IMR-90 (cell line): ENCODE results near the gene EMX2. TPM values are rescaled to one million over a fixed set of nuclear protein-coding genes. Genes with fewer than 3 reads are reported as not detected.

Experiments used
- ATAC-seq: fragments of 200-7000 bp; cut with Tn5 transposase; 2 replicates; pipeline ENCODE4 v1.9.1; 2020; ENCODE audit warnings: low read depth, mild to moderate bottlenecking, moderate library complexity
- BruUV-seq: library from RNA; stranded (reverse); fragments of 400-500 nt; replicated peaks from 2 replicates; lab custom pipeline; 2021; lab: Mats Ljungman, UMichigan
- CTCF ChIA-PET: fragments of 300-600 bp; formaldehyde crosslinking; extraction: SDS; loops from one replicate; lab custom pipeline; 2021; ENCODE audit warnings: antibody characterized with exemption; lab: Yijun Ruan, JAX
- POLR2A ChIA-PET: fragments of 300-600 bp; sonication (Branson Sonifier 250); formaldehyde crosslinking; loops from one replicate; lab custom pipeline; 2022; ENCODE audit warnings: antibody characterized with exemption; ENCODE audit not compliant: unreplicated experiment; lab: Charles Lee
- DNase-seq: peaks from one replicate; pipeline ENCODE4 v3.0.0; 2013
- H2AFZ ChIP-seq: replicated peaks from 2 replicates; pipeline ENCODE3; 2013; ENCODE audit warnings: low read length, mild to moderate bottlenecking; ENCODE audit not compliant: poor library complexity
- H2AK5ac ChIP-seq: 2 replicates; pipeline ENCODE4 v1.6.1; 2013; ENCODE audit warnings: low read depth, low read length, inconsistent platforms
- H2AK9ac ChIP-seq: replicated peaks from 2 replicates; pipeline ENCODE3; 2013; ENCODE audit warnings: mild to moderate bottlenecking, low read depth, low read length, moderate library complexity; ENCODE audit not compliant: poor library complexity
- H2BK120ac ChIP-seq: 2 replicates; pipeline ENCODE4 v1.6.1; 2013; ENCODE audit warnings: low read depth, low read length, inconsistent platforms
- H2BK15ac ChIP-seq: 3 replicates; pipeline ENCODE4 v1.6.1; 2013; ENCODE audit warnings: low read depth, low read length, inconsistent platforms
- H2BK20ac ChIP-seq: 2 replicates; pipeline ENCODE4 v1.6.1; 2013; ENCODE audit warnings: low read depth, mild to moderate bottlenecking, inconsistent platforms, low read length, moderate library complexity
- H2BK5ac ChIP-seq: 2 replicates; pipeline ENCODE4 v1.6.1; 2013; ENCODE audit warnings: mild to moderate bottlenecking, low read depth, low read length, inconsistent platforms; ENCODE audit not compliant: poor library complexity, severe bottlenecking
- H3K14ac ChIP-seq: replicated peaks from 2 replicates; pipeline ENCODE4 v1.6.1; 2013; ENCODE audit warnings: low read depth, low read length, inconsistent platforms
- H3K18ac ChIP-seq: 2 replicates; pipeline ENCODE4 v1.6.1; 2013; ENCODE audit warnings: low read depth, low read length, control low read depth
- H3K23ac ChIP-seq: 2 replicates; pipeline ENCODE4 v1.6.1; 2013; ENCODE audit warnings: low read depth, low read length, inconsistent platforms
- H3K27ac ChIP-seq: 2 replicates; pipeline ENCODE4 v1.5.1; 2013; ENCODE audit warnings: mild to moderate bottlenecking, control low read depth, low read length; ENCODE audit not compliant: insufficient read depth
- H3K27me3 ChIP-seq: 2 replicates; pipeline ENCODE4 v1.6.1; 2013; ENCODE audit warnings: low read length; ENCODE audit not compliant: control insufficient read depth, insufficient read depth
- H3K36me3 ChIP-seq: 2 replicates; pipeline ENCODE4 v1.6.1; 2013; ENCODE audit warnings: low read length, mixed read lengths; ENCODE audit not compliant: control insufficient read depth, insufficient read depth
- H3K4ac ChIP-seq: 2 replicates; pipeline ENCODE4 v1.6.1; 2013; ENCODE audit warnings: low read depth, low read length, inconsistent platforms
- H3K4me1 ChIP-seq: 2 replicates; pipeline ENCODE4 v1.6.1; 2013; ENCODE audit warnings: low read length, mixed read lengths; ENCODE audit not compliant: control insufficient read depth, insufficient read depth
- H3K4me2 ChIP-seq: 2 replicates; pipeline ENCODE4 v1.6.1; 2013; ENCODE audit warnings: low read depth, mild to moderate bottlenecking, control low read depth, low read length, moderate library complexity
- H3K4me3 ChIP-seq: 2 replicates; pipeline ENCODE4 v1.5.1; 2013; ENCODE audit warnings: low read depth, mild to moderate bottlenecking, control low read depth, low read length, moderate library complexity; ENCODE audit not compliant: insufficient read depth
- H3K56ac ChIP-seq: 2 replicates; pipeline ENCODE4 v1.6.1; 2013; ENCODE audit warnings: low read length, inconsistent platforms; ENCODE audit not compliant: insufficient read depth; ENCODE audit errors: extremely low read depth
- H3K79me1 ChIP-seq, 2 experiments: 2 replicates each; pipeline ENCODE4 v1.6.1; 2013; ENCODE audit warnings: low read length in 2 of 2, inconsistent platforms in 1 of 2, low read depth in 1 of 2
- H3K9ac ChIP-seq: 2 replicates; pipeline ENCODE4 v1.6.1; 2013; ENCODE audit warnings: low read depth, low read length, control low read depth
- H3K9me1 ChIP-seq: 2 replicates; pipeline ENCODE4 v1.6.1; 2013; ENCODE audit warnings: low read length, inconsistent platforms; ENCODE audit not compliant: insufficient read depth
- H3K9me3 ChIP-seq: 2 replicates; pipeline ENCODE4 v1.6.1; 2013; ENCODE audit warnings: low read length; ENCODE audit not compliant: control insufficient read depth, insufficient read depth
- H4K20me1 ChIP-seq: 2 replicates; pipeline ENCODE4 v1.6.1; 2013; ENCODE audit warnings: low read length, inconsistent platforms; ENCODE audit not compliant: insufficient read depth
- H4K5ac ChIP-seq: 2 replicates; pipeline ENCODE4 v1.6.1; 2013; ENCODE audit warnings: mild to moderate bottlenecking, low read depth, low read length, control low read depth
- H4K8ac ChIP-seq, 2 experiments: 2 replicates each; pipeline ENCODE4 v1.6.1; 2013; ENCODE audit warnings: low read depth in 2 of 2, low read length in 2 of 2, control low read depth in 1 of 2, inconsistent platforms in 1 of 2
- H4K91ac ChIP-seq: 2 replicates; pipeline ENCODE4 v1.6.1; 2013; ENCODE audit warnings: low read depth, low read length, inconsistent platforms; ENCODE audit not compliant: insufficient read depth
- BHLHE40 ChIP-seq: fragments of 150-350 bp; IDR thresholded peaks from 2 replicates; pipeline ENCODE4 v1.6.1; 2016; ENCODE audit warnings: mild to moderate bottlenecking, low read depth, low read length
- CEBPB ChIP-seq: IDR thresholded peaks from 2 replicates; pipeline ENCODE4 v1.6.1; 2012; ENCODE audit warnings: low read depth, low read length, improper control_type of control experiment
- CHD1 ChIP-seq: IDR thresholded peaks from 2 replicates; pipeline ENCODE4 v1.6.1; 2012; ENCODE audit warnings: low read depth, low read length, improper control_type of control experiment
- CTCF ChIP-seq: conservative IDR thresholded peaks from 2 replicates; pipeline ENCODE4 v1.5.1; 2012; ENCODE audit warnings: mild to moderate bottlenecking, low read depth, low read length, improper control_type of control experiment
- FOS ChIP-seq: fragments of 150-350 bp; IDR thresholded peaks from 2 replicates; pipeline ENCODE4 v1.6.1; 2016; ENCODE audit warnings: low read depth, low read length
- MAFK ChIP-seq: IDR thresholded peaks from 2 replicates; pipeline ENCODE4 v1.6.1; 2012; ENCODE audit warnings: low read depth, low read length, improper control_type of control experiment
- MAZ ChIP-seq: IDR thresholded peaks from 2 replicates; pipeline ENCODE4 v1.6.1; 2012; ENCODE audit warnings: low read depth, mild to moderate bottlenecking, low read length, improper control_type of control experiment, moderate library complexity, borderline replicate concordance
- MXI1 ChIP-seq: IDR thresholded peaks from 2 replicates; pipeline ENCODE4 v1.6.1; 2012; ENCODE audit warnings: low read depth, mild to moderate bottlenecking, low read length, moderate library complexity, borderline replicate concordance
- NFE2L2 ChIP-seq: fragments of 150-350 bp; IDR thresholded peaks from 2 replicates; pipeline ENCODE4 v1.6.1; 2016; ENCODE audit warnings: low read depth, mild to moderate bottlenecking, low read length
- POLR2A ChIP-seq: IDR thresholded peaks from 2 replicates; pipeline ENCODE4 v1.6.1; 2012; ENCODE audit warnings: mild to moderate bottlenecking, low read depth, low read length
- RAD21 ChIP-seq: IDR thresholded peaks from 2 replicates; pipeline ENCODE4 v1.6.1; 2012; ENCODE audit warnings: low read length, improper control_type of control experiment
- RCOR1 ChIP-seq: IDR thresholded peaks from 2 replicates; pipeline ENCODE4 v1.6.1; 2012; ENCODE audit warnings: mild to moderate bottlenecking, low read length, improper control_type of control experiment; ENCODE audit not compliant: insufficient replicate concordance
- RFX5 ChIP-seq: IDR thresholded peaks from 2 replicates; pipeline ENCODE4 v1.8.0; 2012; ENCODE audit warnings: low read depth, mild to moderate bottlenecking, low read length, moderate library complexity
- SMC3 ChIP-seq: fragments of 150-350 bp; IDR thresholded peaks from 2 replicates; pipeline ENCODE4 v1.6.1; 2016; ENCODE audit warnings: low read depth, mild to moderate bottlenecking, antibody characterized with exemption, low read length, moderate library complexity
- WGBS, 2 experiments: methylation state at CpG; one replicate each; pipeline versions ENCODE4 v1.1.5 to v1.1.7; 2013; ENCODE audit warnings: missing lambda C conversion rate in 2 of 2; ENCODE audit not compliant: insufficient read length in 1 of 2; ENCODE audit errors: extremely low coverage in 2 of 2; 5-methylcytosine and 5-hydroxymethylcytosine counted together
- dilution Hi-C: fragments of 300-500 bp; cut with HindIII; formaldehyde crosslinking; loops from one replicate; pipeline ENCODE4 v1.14.3; 2018; ENCODE audit warnings: low sequenced_read_pairs; ENCODE audit not compliant: unreplicated experiment
- in situ Hi-C: fragments of 300-500 bp; cut with MboI; formaldehyde crosslinking; loops from 3 replicates; pipeline ENCODE4 v1.14.3; 2019; ENCODE audit warnings: low sequenced_read_pairs, inconsistent platforms, mixed read lengths
- intact Hi-C: fragments of 100-400 bp; cut with micrococcal nuclease; formaldehyde crosslinking; loops from 2 replicates; pipeline ENCODE4 v1.10.0; 2022
- polyA plus RNA-seq, 3 experiments: library from polyadenylated mRNA; depleted of rRNA; stranded (reverse); fragments of >200 nt; gene quantifications; 2 replicates each; pipeline ENCODE4 v1.2.3, GENCODE V29; 2012; ENCODE audit warnings: low replicate concordance in 1 of 3
- total RNA-seq: library from RNA; depleted of rRNA; stranded (reverse); fragments of >200 nt; gene quantifications from 2 replicates; pipeline ENCODE4 v1.2.3, GENCODE V29; 2012
- TF ChIP-seq, protein P1 (sequence below): fragments of 150-350 bp; IDR thresholded peaks from 2 replicates; pipeline ENCODE4 v1.6.1; 2017; ENCODE audit warnings: mild to moderate bottlenecking, antibody characterized with exemption, low read length, low read depth
- TF ChIP-seq, protein P2 (sequence below): fragments of 150-350 bp; IDR thresholded peaks from 2 replicates; pipeline ENCODE4 v1.6.1; 2016; ENCODE audit warnings: low read depth, mild to moderate bottlenecking, low read length, moderate library complexity, borderline replicate concordance

The EMX2 gene
- total and polyA plus RNA-seq, 2 of the 4 experiments (the other 2 are of a cell fraction), result not detected

DNA sequence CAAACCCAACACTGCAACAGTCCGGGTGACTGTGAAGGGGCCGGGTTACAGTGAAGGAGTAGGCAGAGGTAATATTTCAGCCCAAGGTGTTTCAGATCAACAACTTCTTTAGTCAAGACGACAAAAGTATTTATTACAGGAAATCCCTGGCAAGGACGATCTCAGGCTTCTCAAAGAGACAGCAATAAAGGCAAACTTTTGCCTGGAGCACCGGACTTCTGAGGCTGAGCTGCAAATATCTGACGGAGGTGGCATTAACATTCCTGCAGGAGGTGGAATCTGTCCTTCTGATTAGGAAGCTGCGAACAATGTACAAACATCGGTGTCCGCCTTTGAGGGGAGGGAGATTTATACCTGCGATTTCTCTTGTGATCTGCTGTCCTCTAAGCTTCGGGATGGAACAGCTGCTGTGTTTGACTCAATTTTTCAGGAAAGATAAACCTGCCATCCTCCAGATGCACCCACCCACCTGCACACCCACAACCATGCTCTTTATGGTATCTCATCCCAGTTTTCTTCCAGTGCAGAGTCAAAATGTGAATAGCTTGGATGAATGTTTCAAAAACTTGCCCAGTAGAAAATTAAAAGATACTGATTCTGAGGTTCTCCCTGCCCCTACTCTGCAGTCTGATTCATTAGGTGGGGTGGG lies 32.1 kb downstream of the EMX2 start:
- H3K9me3 ChIP-seq, result peaks cover 9% of the 10 kb centered on the region; the same call in 1 of the 2 replicates
- no peak overlapping the region for H3K9ac ChIP-seq
- no peak overlapping the region for H3K4me3 ChIP-seq
- H3K4me2 ChIP-seq, result no peak overlapping the region
- dilution Hi-C loops, result no loop called here
- ATAC-seq (no peak), DNase-seq (no peak)
- no peak overlapping the region for H3K14ac ChIP-seq
- ChIA-PET POLR2A (no interaction called here), CTCF (no interaction called here)
- no peak overlapping the region for H3K23ac ChIP-seq
- H2BK20ac ChIP-seq, result no peak overlapping the region
- no TSS peak for BruUV-seq
- H3K18ac ChIP-seq, result no peak overlapping the region
- H3K27ac ChIP-seq, result no peak overlapping the region
- H3K79me1 ChIP-seq, result no peaks in the 10 kb centered on the region
- no peak overlapping the region for H2AK5ac ChIP-seq
- H4K5ac ChIP-seq, result no peak overlapping the region
- WGBS, 2 experiments, result 20% methylated on average over 1 of the region's 11 CpGs; no CpG with 5 or more reads in 1 of the 2 experiments
- TF ChIP-seq RFX5 (no peak), NFE2L2 (no peak), SMC3 (no peak), FOS (no peak), MAZ (no peak), CEBPB (no peak), MAFK (no peak), RAD21 (no peak), CHD1 (no peak), POLR2A (no peak), CTCF (no peak), RCOR1 (no peak), BHLHE40 (no peak), MXI1 (no peak)
- TF ChIP-seq, protein P1, sequence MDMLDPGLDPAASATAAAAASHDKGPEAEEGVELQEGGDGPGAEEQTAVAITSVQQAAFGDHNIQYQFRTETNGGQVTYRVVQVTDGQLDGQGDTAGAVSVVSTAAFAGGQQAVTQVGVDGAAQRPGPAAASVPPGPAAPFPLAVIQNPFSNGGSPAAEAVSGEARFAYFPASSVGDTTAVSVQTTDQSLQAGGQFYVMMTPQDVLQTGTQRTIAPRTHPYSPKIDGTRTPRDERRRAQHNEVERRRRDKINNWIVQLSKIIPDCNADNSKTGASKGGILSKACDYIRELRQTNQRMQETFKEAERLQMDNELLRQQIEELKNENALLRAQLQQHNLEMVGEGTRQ, result no peak
- TF ChIP-seq, protein P2, sequence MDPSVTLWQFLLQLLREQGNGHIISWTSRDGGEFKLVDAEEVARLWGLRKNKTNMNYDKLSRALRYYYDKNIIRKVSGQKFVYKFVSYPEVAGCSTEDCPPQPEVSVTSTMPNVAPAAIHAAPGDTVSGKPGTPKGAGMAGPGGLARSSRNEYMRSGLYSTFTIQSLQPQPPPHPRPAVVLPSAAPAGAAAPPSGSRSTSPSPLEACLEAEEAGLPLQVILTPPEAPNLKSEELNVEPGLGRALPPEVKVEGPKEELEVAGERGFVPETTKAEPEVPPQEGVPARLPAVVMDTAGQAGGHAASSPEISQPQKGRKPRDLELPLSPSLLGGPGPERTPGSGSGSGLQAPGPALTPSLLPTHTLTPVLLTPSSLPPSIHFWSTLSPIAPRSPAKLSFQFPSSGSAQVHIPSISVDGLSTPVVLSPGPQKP, result no peak
- no peak overlapping the region for H4K91ac ChIP-seq
- H3K36me3 ChIP-seq, result no peaks in the 10 kb centered on the region
- H2AK9ac ChIP-seq, result no peak overlapping the region
- H4K8ac ChIP-seq, result no peak overlapping the region
- no peak overlapping the region for H2AFZ ChIP-seq
- no peak overlapping the region for H2BK15ac ChIP-seq
- no peaks in the 10 kb centered on the region for H4K20me1 ChIP-seq
- no peaks in the 10 kb centered on the region for H3K27me3 ChIP-seq
- intact Hi-C loops, result no loop called here
- H3K4ac ChIP-seq, result no peak overlapping the region
- no peaks in the 10 kb centered on the region for H3K4me1 ChIP-seq
- in situ Hi-C loops, result no loop called here
- H2BK120ac ChIP-seq, result no peak overlapping the region
- H2BK5ac ChIP-seq, result no peak overlapping the region
- no peak overlapping the region for H3K56ac ChIP-seq
- H3K9me1 ChIP-seq, result no peaks in the 10 kb centered on the region
